MM.1S (cell line): Measurements from ENCODE around the gene MSH5.

ENCODE experiments used
- EZH2 ChIP-seq: fragments of 300-600 bp; sonication (generic); optimal IDR thresholded peaks from 2 replicates; pipeline ENCODE3; 2017; ENCODE audit warnings: low read depth, mild to moderate bottlenecking, antibody characterized with exemption, low read length, mixed read lengths
- TF ChIP-seq, protein P1 (sequence below): fragments of 300-600 bp; sonication (generic); IDR thresholded peaks from 2 replicates; pipeline ENCODE4 v1.5.1; 2016; ENCODE audit warnings: antibody characterized with exemption, low read length, mixed read lengths

DNA sequence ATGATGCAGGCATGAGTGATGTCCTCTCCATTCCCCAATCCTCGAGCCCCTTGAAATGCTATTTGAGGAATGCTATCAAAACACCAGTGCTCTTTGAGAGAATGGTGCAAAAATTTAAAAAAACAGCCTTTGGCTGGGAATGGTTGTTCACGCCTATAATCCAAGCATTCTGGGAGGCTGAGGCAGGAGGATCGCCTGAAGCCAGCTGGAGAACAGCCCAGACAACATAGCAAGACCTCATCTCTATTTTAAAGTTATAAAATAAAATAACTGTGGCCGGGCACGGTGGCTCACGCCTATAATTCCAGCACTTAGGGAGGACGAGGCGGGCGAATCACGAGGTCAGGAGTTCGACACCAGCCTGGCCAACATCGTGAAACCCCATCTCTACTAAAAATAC lies 60.0 kb downstream of the MSH5 start:
- TF ChIP-seq, protein P1, sequence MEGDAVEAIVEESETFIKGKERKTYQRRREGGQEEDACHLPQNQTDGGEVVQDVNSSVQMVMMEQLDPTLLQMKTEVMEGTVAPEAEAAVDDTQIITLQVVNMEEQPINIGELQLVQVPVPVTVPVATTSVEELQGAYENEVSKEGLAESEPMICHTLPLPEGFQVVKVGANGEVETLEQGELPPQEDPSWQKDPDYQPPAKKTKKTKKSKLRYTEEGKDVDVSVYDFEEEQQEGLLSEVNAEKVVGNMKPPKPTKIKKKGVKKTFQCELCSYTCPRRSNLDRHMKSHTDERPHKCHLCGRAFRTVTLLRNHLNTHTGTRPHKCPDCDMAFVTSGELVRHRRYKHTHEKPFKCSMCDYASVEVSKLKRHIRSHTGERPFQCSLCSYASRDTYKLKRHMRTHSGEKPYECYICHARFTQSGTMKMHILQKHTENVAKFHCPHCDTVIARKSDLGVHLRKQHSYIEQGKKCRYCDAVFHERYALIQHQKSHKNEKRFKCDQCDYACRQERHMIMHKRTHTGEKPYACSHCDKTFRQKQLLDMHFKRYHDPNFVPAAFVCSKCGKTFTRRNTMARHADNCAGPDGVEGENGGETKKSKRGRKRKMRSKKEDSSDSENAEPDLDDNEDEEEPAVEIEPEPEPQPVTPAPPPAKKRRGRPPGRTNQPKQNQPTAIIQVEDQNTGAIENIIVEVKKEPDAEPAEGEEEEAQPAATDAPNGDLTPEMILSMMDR, result no peak
- no peak for TF ChIP-seq EZH2
